Measurements from ENCODE around the gene EHF. TPM values are rescaled to one million over a fixed set of nuclear protein-coding genes. Genes with fewer than 3 reads are reported as not detected.

EHF gene
- total RNA-seq, 1 experiment from 2014 or later: 0.51 TPM

DNA sequence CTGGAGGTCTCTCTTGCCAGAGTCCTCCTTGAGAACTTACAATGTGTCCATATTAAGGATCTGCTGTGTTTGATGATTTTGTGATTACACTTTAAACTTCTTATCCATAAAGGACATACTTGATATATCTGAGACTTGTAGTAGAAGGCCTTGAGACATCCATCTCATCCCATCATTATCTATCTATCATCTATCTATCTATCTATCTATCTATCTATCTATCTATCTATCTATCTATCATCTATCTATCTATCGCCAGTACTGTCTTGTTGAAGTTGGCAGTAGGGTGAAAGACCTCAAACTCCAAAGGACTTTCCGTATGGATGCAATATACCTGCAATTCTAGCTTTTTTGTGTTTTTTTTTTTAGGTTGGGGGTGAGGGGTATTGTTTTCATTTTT lies 2.5 kb upstream of the EHF start:
- intact Hi-C loops (cut with micrococcal nuclease; ENCODE audit: unreplicated experiment) (no loop called here), in situ Hi-C loops (cut with HindIII; ENCODE audit: low pct_unique_long_range_greater_than_20kb, low sequenced_read_pairs) (no loop called here)
- Histone ChIP-seq H3K36me3 (ENCODE audit: control insufficient read depth, insufficient read depth, low read length) (no peaks in the 10 kb centered on the region), H3K9me3 (ENCODE audit: control insufficient read depth, insufficient read depth, low read depth, low read length) (no peaks in the 10 kb centered on the region), H3K4me3 (ENCODE audit: low read depth in 2 of 2, low read length in 2 of 2) (no peak overlapping the region), H3K4me1 (ENCODE audit: control insufficient read depth, insufficient read depth, low read length) (no peaks in the 10 kb centered on the region), H3K27ac (ENCODE audit: low read length) (no peak overlapping the region), H3K27me3 (ENCODE audit: control insufficient read depth, insufficient read depth, low read length) (no peaks in the 10 kb centered on the region)
- no TSS peak for BruUV-seq (replicated peaks)
- ATAC-seq: no peak
- CTCF ChIA-PET: no interaction called here
- TF ChIP-seq TCF7L2 (IDR thresholded peaks at IDR 0.05; ENCODE audit: low read depth, low read length) (no peak), POLR2AphosphoS5 (IDR thresholded peaks at IDR 0.05; ENCODE audit: low read depth, low read length) (no peak), SIN3A (IDR thresholded peaks at IDR 0.05; ENCODE audit: borderline replicate concordance, insufficient read depth, low read depth, low read length) (no peak)
- TF ChIP-seq, protein P1, sequence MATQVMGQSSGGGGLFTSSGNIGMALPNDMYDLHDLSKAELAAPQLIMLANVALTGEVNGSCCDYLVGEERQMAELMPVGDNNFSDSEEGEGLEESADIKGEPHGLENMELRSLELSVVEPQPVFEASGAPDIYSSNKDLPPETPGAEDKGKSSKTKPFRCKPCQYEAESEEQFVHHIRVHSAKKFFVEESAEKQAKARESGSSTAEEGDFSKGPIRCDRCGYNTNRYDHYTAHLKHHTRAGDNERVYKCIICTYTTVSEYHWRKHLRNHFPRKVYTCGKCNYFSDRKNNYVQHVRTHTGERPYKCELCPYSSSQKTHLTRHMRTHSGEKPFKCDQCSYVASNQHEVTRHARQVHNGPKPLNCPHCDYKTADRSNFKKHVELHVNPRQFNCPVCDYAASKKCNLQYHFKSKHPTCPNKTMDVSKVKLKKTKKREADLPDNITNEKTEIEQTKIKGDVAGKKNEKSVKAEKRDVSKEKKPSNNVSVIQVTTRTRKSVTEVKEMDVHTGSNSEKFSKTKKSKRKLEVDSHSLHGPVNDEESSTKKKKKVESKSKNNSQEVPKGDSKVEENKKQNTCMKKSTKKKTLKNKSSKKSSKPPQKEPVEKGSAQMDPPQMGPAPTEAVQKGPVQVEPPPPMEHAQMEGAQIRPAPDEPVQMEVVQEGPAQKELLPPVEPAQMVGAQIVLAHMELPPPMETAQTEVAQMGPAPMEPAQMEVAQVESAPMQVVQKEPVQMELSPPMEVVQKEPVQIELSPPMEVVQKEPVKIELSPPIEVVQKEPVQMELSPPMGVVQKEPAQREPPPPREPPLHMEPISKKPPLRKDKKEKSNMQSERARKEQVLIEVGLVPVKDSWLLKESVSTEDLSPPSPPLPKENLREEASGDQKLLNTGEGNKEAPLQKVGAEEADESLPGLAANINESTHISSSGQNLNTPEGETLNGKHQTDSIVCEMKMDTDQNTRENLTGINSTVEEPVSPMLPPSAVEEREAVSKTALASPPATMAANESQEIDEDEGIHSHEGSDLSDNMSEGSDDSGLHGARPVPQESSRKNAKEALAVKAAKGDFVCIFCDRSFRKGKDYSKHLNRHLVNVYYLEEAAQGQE (IDR thresholded peaks at IDR 0.05; ENCODE audit: insufficient read depth in 1 of 2, low read depth in 2 of 2, low read length in 1 of 2): no peak
- TF ChIP-seq, protein P2, sequence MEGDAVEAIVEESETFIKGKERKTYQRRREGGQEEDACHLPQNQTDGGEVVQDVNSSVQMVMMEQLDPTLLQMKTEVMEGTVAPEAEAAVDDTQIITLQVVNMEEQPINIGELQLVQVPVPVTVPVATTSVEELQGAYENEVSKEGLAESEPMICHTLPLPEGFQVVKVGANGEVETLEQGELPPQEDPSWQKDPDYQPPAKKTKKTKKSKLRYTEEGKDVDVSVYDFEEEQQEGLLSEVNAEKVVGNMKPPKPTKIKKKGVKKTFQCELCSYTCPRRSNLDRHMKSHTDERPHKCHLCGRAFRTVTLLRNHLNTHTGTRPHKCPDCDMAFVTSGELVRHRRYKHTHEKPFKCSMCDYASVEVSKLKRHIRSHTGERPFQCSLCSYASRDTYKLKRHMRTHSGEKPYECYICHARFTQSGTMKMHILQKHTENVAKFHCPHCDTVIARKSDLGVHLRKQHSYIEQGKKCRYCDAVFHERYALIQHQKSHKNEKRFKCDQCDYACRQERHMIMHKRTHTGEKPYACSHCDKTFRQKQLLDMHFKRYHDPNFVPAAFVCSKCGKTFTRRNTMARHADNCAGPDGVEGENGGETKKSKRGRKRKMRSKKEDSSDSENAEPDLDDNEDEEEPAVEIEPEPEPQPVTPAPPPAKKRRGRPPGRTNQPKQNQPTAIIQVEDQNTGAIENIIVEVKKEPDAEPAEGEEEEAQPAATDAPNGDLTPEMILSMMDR (IDR thresholded peaks at IDR 0.05): no peak
- DNase-seq (ENCODE audit: low read depth, low spot score): no peak
- POLR2A ChIA-PET: no interaction called here

DNA sequence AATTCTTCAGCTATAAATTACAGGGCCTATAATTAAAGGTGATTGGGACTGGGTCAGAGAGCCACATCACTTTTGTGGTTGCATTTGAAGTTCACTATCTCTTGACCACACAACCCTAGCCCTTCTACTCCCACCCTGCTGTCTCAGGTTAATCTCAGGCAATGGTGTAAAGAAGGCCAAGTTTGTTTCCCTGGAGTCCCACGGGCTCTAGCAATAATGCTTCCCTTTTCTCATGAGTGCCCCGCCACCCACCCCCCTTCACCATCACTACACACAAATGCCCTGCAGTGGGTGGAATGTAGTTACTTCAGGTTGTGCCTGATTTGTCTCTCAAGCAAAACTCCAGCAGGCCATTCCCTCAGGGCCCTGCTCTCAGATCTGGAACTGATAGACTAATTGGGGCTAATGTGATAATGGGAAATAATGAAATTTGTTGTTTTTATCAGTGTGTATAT lies 1.8 kb upstream of the EHF start:
- in situ Hi-C loops (cut with HindIII; ENCODE audit: low pct_unique_long_range_greater_than_20kb, low sequenced_read_pairs) (no loop called here), intact Hi-C loops (cut with micrococcal nuclease; ENCODE audit: unreplicated experiment) (no loop called here)
- BruUV-seq (replicated peaks): no TSS peak
- H3K9me3 ChIP-seq (ENCODE audit: control insufficient read depth, insufficient read depth, low read depth, low read length): no peaks in the 10 kb centered on the region
- TF ChIP-seq SIN3A (IDR thresholded peaks at IDR 0.05; ENCODE audit: borderline replicate concordance, insufficient read depth, low read depth, low read length) (no peak), POLR2AphosphoS5 (IDR thresholded peaks at IDR 0.05; ENCODE audit: low read depth, low read length) (no peak), TCF7L2 (IDR thresholded peaks at IDR 0.05; ENCODE audit: low read depth, low read length) (no peak)
- TF ChIP-seq, protein P2 (IDR thresholded peaks at IDR 0.05): no peak
- TF ChIP-seq, protein P1 (IDR thresholded peaks at IDR 0.05; ENCODE audit: insufficient read depth in 1 of 2, low read depth in 2 of 2, low read length in 1 of 2): no peak
- POLR2A ChIA-PET: no interaction called here
- H3K4me1 ChIP-seq (ENCODE audit: control insufficient read depth, insufficient read depth, low read length): no peaks in the 10 kb centered on the region
- DNase-seq (ENCODE audit: low read depth, low spot score): no peak
- H3K36me3 ChIP-seq (ENCODE audit: control insufficient read depth, insufficient read depth, low read length): no peaks in the 10 kb centered on the region
- H3K27ac ChIP-seq (ENCODE audit: low read length): no peak overlapping the region
- CTCF ChIA-PET: no interaction called here
- no peak for ATAC-seq
- H3K4me3 ChIP-seq (ENCODE audit: low read depth in 2 of 2, low read length in 2 of 2): no peak overlapping the region
- no peaks in the 10 kb centered on the region for H3K27me3 ChIP-seq (ENCODE audit: control insufficient read depth, insufficient read depth, low read length)
